NOMO-1 treated with dmso at 0.1 percent for 144 hours (cell line): ENCODE measurements around the gene MTHFSD.

ENCODE experiments used
- DNase-seq: peaks from one replicate; lab custom pipeline; 2025; ENCODE audit not compliant: unreplicated experiment; lab: John Stamatoyannopoulos, UW

The MTHFSD gene

GRCh38 chr16:86531641-86532525 is 23.2 kb downstream of the MTHFSD start:
- no peak for DNase-seq

- DNase-seq, result no peak
Observed at GRCh38 chr16:86531191-86531545, 23.9 kb downstream of the MTHFSD start.

DNA sequence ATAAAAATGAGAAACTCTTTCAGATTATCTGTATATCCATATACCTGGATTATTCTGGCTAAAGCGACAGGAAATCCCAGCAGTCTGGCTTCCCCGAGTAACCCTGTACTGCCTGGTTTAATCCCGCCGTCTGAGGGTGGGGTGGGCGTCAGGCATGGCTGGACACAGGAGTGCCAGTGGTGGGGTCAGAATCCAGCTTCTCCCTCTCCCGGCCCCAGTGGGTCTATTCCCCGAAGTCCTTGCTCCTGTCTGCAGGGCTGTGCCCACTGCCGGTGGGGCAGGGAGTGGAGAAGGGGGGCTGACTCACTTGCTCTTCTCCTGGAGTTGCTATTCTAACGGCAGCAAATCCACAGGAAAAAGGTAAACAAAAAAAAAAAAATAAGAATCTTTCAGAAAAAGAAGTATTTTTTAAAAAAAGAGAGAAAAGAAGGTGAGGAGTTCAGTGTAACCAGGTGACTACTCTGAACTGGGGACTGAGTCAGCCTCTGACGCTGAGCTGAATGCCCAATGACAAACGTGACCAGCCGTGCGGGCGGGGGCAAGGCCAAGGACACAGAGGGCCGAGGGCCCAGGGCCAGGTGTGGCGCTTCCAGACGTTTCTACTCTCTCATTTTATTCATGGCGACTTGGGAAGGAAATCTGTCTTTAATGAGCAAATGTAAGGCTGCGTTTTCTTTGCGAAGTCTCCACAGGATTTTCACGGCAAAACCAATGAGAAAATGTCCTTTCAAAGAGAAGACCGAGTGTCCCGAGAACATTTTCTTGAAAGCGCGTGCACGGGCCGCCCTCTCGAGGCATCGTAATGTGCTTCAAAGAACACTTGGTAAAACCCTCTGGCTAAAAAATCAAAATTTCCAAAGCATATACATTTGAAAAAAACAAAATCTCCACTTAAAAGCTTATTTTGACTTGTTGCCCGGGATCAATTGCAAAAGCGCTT is 24.5 kb downstream of the MTHFSD start:
- DNase-seq, result no peak

- DNase-seq, result no peak
Observed at GRCh38 chr16:86529160-86529559, 25.9 kb downstream of the MTHFSD start.

- no peak for DNase-seq
Observed at GRCh38 chr16:86528061-86528929, 26.7 kb downstream of the MTHFSD start.

DNA sequence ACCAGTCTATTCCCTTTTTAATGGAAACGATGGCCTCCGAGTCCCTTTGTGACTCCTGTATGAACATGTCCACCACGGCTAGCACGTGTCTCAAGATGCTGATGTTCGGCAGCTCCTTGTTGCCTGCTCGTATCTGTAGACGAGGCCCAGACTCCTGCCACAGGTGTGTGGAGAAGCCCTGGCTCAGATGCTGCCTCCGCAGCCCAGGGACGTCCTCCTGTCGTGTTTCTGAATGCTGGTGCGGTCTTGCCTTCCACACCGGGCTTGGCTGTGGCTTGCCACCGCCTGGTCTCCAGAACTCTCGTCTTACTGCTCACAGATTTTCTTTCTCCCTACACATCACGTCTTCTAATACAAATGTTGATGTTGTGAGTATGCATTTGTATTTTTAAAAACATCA is 27.7 kb downstream of the MTHFSD start:
- DNase-seq, result no peak

GRCh38 chr16:86525696-86526095 is 29.3 kb downstream of the MTHFSD start:
- no peak for DNase-seq

DNA sequence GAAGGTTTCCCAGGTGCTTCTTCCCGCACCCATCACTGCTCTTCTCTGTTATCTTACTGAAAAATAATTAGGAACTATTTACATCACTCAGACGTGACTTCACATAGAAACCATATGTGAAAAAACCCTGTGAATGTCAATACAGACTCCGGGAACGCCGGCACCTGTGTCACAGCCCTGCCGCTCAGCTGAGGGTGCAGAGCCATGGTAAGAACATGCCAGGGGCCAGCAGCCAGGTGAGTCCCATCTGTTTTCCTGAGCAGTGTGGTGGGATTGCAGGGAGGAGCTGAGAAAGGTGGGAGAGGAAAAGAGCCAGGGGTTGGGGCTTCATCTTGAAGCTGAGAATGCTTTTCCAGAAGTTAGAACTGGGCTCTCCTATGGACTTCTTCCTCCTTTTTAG is 31.0 kb downstream of the MTHFSD start:
- no peak for DNase-seq

DNA sequence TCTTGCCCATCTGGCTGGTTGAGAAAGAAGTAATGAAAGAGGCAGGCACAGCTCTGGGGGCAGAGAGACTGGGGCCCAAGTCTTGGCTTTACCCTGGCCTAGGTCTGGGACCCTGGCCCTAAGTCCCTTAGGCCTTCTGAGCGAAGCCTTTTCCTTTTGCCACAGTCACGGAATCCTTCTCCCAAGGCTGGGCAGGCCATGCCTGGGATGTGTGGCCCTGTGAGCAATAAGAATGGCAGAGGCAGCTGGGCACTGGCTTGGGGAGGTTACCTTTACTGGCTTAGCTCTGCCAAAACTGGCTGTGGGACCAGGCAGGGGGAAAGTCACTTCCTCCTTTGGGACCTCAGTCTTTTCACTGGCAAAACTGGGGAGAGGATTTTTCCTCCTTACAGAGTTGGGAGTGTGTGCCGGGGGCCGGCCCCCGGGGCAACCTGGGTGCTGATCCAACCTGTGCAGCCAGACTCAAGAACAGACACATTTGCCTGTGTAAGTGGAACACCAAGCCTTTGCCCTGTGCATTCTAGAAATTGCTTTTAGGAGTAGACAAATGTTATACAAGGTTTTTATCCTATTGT is 31.8 kb downstream of the MTHFSD start:
- no peak for DNase-seq

GRCh38 chr16:86522634-86523033 is 32.4 kb downstream of the MTHFSD start:
- DNase-seq, result no peak

DNA sequence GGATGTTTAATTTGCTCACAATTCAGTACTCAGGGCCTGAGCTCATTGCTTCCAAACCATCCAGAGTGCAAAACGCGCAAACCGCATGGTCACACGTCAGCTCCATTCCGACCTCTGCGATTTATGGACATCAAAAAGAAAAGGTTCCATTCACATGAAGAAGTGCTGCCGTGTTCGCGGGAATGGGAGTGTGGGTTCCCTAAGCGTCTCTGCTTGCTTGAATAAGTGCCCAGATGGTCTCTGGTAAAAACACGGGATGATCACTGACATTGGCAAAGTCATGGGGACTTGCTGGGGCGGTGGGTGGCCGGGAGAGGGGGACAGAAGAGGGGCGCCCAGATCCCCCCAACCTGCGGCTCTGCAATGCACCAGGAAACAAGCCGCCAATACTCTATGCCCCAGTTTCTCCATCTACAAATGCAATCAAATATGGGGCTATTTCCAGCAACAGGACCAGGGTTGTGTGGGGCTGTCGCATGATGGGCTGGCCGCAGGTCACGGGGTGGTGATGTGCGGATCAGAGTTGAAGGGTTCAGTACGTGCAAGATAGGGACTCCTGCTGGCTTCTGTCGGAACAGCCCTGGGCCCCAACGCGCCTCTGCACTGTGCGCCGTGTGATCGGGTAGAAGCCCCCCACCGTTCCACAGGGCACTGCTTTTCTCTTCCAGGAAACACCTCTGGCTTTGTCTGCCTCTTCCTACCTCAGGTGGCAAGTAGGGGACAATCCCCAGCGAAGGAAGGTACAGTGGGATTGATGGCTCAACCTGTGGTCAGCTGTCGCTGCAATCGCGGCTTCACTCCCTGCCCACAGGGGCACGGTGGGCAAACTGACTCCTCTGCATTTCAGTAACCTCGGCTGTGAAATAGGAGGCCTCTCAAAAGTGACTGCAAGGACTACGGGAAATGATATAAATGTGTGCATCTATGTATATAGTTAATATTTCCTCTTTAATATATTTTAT is 33.5 kb downstream of the MTHFSD start:
- peak; percentile 37 for DNase-seq

- DNase-seq, result no peak
Observed at GRCh38 chr16:86520317-86521210, 34.5 kb downstream of the MTHFSD start.

DNA sequence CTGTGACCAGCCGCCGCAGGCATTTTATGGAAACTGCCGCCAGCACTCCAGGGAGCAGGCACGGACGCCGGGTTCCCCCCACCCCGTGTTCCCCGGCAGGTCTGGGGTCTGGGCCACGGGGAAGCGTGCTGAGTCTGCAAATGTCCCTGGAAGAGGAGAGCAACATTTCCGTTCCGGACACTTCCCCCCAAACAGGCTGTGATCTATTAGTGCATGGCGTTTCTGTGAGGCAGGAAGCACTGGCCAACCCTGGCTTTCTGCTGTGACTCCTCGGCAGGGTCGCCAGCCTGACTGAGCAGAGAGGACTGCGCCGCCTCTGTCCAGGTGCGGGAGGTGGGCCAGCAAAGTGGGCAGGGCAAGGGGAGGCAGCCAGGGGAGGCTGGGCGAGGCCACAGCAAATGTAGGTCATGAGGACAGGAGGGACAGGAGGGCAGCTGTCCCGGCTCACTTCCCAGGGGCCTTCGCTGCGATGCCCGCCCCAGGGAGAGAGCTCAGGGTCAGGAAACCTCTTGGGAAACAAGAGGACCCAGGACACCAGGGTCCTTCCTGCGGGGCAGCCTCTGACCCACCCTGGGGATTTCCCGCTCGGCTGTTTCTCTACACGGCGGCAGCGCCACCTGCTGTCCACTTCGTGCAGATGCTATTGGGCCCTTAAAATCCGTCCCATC is 35.3 kb downstream of the MTHFSD start:
- peak; percentile 21 for DNase-seq

DNA sequence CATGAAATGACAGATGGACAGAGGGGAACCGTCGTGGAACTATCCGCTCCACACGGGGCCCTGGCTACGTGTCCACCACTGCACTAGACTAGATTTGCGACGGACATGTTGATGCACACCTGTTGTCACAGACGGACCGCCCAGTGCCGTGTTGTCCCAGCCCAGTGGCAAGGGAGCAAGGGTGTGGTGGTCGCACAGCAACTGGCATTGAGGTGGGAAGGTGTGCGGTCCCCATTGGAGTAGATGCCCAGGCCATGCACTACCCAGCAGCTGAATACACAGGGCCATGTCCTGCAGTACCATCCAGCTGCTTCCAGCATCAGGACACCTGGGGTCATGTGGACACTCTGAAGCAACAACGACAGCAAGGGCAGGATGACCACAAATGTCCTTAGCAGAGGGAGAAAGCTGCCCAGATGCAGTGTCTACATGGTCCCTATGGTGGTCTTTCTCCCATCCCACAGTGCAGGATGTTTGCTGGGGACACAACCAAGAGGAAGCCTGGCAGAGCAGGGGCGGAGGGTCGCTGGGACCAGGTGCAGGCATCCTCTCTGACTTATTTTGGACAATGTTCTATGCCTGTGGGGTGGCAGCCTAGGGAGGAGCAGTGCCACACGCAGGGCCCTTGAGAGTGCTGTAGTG is 35.9 kb downstream of the MTHFSD start:
- no peak for DNase-seq

DNA sequence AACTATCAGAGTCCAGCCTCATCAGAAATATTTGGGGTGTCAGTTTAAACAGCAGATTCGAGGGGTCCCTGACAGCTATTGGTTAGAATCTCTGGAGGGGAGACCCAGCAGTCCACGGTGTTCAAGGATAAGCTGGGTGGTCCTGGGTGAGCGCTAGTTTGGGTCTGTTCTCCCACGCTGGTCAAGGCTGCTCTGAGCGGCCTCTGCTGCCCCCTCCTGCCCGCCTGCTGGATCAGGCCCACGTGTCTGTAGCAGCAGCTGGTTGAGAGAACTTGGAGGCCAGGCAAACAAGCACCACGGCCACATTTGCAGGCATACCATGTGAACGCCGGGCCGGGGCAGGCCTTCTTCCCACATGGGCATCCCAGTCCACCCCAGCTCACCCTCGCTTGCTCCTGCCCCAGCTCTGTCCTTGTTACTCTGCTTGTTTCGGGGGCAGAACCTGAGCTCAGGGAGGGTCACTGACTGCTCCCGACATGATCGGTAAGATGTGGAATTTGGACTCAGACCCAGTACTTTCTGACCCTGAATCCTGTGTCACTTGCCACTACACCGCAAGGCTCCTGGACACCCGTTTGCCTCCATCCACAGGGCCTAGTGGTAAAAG is 37.3 kb downstream of the MTHFSD start:
- no peak for DNase-seq

DNA sequence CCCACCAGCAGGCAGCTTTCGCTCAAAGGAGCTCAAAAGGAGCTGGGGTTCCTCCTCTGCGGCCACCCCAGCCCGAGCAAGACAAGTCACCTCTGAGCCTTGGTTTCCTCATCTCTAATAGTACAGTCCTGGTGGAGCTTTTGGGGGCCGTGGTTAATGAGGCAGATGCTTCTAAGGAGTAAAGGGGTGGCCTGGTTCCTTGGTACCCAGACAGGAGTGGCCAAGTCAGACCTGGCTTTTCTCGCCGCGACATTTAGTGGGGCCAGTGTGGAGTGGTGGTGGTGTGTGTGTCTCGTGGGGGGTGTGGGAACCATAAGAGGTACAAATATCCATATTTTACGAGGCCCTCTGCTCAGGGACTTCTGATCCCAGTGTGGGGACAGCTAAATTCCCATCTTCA is 38.0 kb downstream of the MTHFSD start:
- no peak for DNase-seq

GRCh38 chr16:86516623-86517003 is 38.4 kb downstream of the MTHFSD start:
- no peak for DNase-seq
